MCF 10A (cell line): ENCODE results near the gene ZNF593OS. TPM values are rescaled to one million over a fixed set of nuclear protein-coding genes. Genes with fewer than 3 reads are reported as not detected.

Experiments used
- BruUV-seq: library from RNA; stranded (reverse); fragments of 400-500 nt; replicated peaks from 2 replicates; lab custom pipeline; 2021; lab: Mats Ljungman, UMichigan
- CTCF ChIA-PET: fragments of 300-600 bp; sonication (Branson Sonifier 250); formaldehyde crosslinking; extraction: SDS; loops from one replicate; lab custom pipeline; 2021; ENCODE audit warnings: antibody characterized with exemption, inconsistent platforms; lab: Yijun Ruan, JAX
- POLR2A ChIA-PET: fragments of 300-600, 350-650 bp; sonication (Branson Sonifier 250); formaldehyde crosslinking; extraction: SDS; loops from one replicate; lab custom pipeline; 2020; ENCODE audit warnings: antibody characterized with exemption, inconsistent platforms; lab: Yijun Ruan, JAX
- DNase-seq: peaks from one replicate; pipeline ENCODE4 v3.0.0-alpha.2; 2018; ENCODE audit not compliant: unreplicated experiment
- H3K27ac Mint-ChIP-seq: one replicate; pipeline ENCODE4 v1.8.0; 2022; ENCODE audit warnings: mild to moderate bottlenecking, low read depth, mixed read lengths; ENCODE audit not compliant: unreplicated experiment
- H3K27me3 Mint-ChIP-seq: one replicate; pipeline ENCODE4 v1.8.0; 2022; ENCODE audit warnings: mixed read lengths; ENCODE audit not compliant: insufficient read depth, unreplicated experiment
- H3K36me3 Mint-ChIP-seq: one replicate; pipeline ENCODE4 v1.8.0; 2022; ENCODE audit warnings: mild to moderate bottlenecking, moderate library complexity, mixed read lengths; ENCODE audit not compliant: insufficient read depth, unreplicated experiment
- H3K4me1 Mint-ChIP-seq: one replicate; pipeline ENCODE4 v1.8.0; 2022; ENCODE audit warnings: mixed read lengths; ENCODE audit not compliant: insufficient read depth, unreplicated experiment
- H3K4me3 Mint-ChIP-seq: one replicate; pipeline ENCODE4 v1.8.0; 2022; ENCODE audit warnings: mild to moderate bottlenecking, moderate library complexity, mixed read lengths; ENCODE audit not compliant: unreplicated experiment
- H3K9me3 Mint-ChIP-seq: one replicate; pipeline ENCODE4 v1.8.0; 2022; ENCODE audit warnings: mixed read lengths; ENCODE audit not compliant: unreplicated experiment
- intact Hi-C: fragments of 100-400 bp; cut with micrococcal nuclease; formaldehyde crosslinking; loops from 2 replicates; pipeline ENCODE4 v1.14.1; 2022
- total RNA-seq: library from RNA; stranded (reverse); gene quantifications from 2 replicates; pipeline ENCODE4 v1.2.3, GENCODE V29; 2022
- TF ChIP-seq, protein P1 (sequence below): fragments of 200-600 bp; IDR thresholded peaks from one replicate; pipeline ENCODE4 v1.8.0; 2022; ENCODE audit warnings: antibody characterized with exemption, mild to moderate bottlenecking; ENCODE audit not compliant: unreplicated experiment

ZNF593OS gene
- total RNA-seq, 1 experiment from 2014 or later, result not detected

- Mint-ChIP-seq H3K36me3 (peaks cover 50% of the 10 kb centered on the region), H3K9me3 (no peaks in the 10 kb centered on the region), H3K4me1 (no peaks in the 10 kb centered on the region), H3K27me3 (peaks cover 8% of the 10 kb centered on the region), H3K4me3 (no peak overlapping the region), H3K27ac (peak overlapping the region; percentile 63)
- ChIA-PET POLR2A (no interaction called here), CTCF (interaction anchor here (0.9 kb wide), 1 partner anchor 201 kb away, joined by 3 read pairs; no protein-coding TSS in a partner anchor)
- intact Hi-C loops, result no loop called here
- no peak for DNase-seq
- BruUV-seq, result no TSS peak
- TF ChIP-seq, protein P1, sequence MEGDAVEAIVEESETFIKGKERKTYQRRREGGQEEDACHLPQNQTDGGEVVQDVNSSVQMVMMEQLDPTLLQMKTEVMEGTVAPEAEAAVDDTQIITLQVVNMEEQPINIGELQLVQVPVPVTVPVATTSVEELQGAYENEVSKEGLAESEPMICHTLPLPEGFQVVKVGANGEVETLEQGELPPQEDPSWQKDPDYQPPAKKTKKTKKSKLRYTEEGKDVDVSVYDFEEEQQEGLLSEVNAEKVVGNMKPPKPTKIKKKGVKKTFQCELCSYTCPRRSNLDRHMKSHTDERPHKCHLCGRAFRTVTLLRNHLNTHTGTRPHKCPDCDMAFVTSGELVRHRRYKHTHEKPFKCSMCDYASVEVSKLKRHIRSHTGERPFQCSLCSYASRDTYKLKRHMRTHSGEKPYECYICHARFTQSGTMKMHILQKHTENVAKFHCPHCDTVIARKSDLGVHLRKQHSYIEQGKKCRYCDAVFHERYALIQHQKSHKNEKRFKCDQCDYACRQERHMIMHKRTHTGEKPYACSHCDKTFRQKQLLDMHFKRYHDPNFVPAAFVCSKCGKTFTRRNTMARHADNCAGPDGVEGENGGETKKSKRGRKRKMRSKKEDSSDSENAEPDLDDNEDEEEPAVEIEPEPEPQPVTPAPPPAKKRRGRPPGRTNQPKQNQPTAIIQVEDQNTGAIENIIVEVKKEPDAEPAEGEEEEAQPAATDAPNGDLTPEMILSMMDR, result no peak
Measured at GRCh38 chr1:26189751-26190275, 18.2 kb upstream of the ZNF593OS start.

GRCh38 chr1:26189331-26189730 is 17.7 kb upstream of the ZNF593OS start:
- DNase-seq, result no peak
- H3K4me1 Mint-ChIP-seq, result no peaks in the 10 kb centered on the region
- ChIA-PET POLR2A (no interaction called here), CTCF (interaction anchor here (0.5 to 1.1 kb wide), 2 partner anchors 15 to 202 kb away, joined by 3 read pairs; no protein-coding TSS in a partner anchor)
- peaks cover 53% of the 10 kb centered on the region for H3K36me3 Mint-ChIP-seq
- intact Hi-C loops, result no loop called here
- BruUV-seq, result TSS peak; percentile 47
- TF ChIP-seq, protein P1, result no peak
- H3K9me3 Mint-ChIP-seq, result no peaks in the 10 kb centered on the region
- H3K27ac Mint-ChIP-seq, result peak overlapping the region; percentile 63
- peaks cover 8% of the 10 kb centered on the region for H3K27me3 Mint-ChIP-seq
- H3K4me3 Mint-ChIP-seq, result no peak overlapping the region

- TF ChIP-seq, protein P1, result no peak
- no peak overlapping the region for H3K27ac Mint-ChIP-seq
- DNase-seq, result no peak
- H3K4me1 Mint-ChIP-seq, result no peaks in the 10 kb centered on the region
- intact Hi-C loops, result no loop called here
- peaks cover 62% of the 10 kb centered on the region for H3K36me3 Mint-ChIP-seq
- no TSS peak for BruUV-seq
- H3K4me3 Mint-ChIP-seq, result no peak overlapping the region
- no peaks in the 10 kb centered on the region for H3K9me3 Mint-ChIP-seq
- ChIA-PET POLR2A (no interaction called here), CTCF (interaction anchor here (1.1 kb wide), 1 partner anchor 16 kb away, joined by 3 read pairs; no protein-coding TSS in a partner anchor)
- no peaks in the 10 kb centered on the region for H3K27me3 Mint-ChIP-seq
Measured at GRCh38 chr1:26188477-26188876, 16.8 kb upstream of the ZNF593OS start.

DNA sequence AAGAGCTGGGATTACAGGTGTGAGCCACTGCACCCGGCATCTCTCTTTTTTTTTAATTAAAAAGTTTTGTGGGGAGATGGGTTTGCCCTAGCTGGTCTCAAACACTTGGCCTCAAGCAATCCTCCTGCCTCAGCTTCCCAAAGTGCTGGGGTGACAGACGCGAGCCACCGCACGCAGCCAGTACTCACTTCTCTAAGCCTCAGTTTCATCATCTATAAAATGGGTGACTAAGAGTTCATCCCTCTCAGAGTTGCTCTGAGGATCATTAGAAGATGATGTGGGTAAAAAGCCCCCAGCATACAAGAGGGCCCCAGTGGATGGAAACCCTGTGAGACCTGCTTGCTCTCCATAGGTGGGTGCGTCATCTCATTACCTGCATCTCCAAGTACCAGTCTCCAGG is 16.2 kb upstream of the ZNF593OS start:
- TF ChIP-seq, protein P1, result no peak
- BruUV-seq, result no TSS peak
- Mint-ChIP-seq H3K27me3 (no peaks in the 10 kb centered on the region), H3K4me1 (no peaks in the 10 kb centered on the region), H3K9me3 (no peaks in the 10 kb centered on the region), H3K4me3 (no peak overlapping the region), H3K27ac (no peak overlapping the region), H3K36me3 (peaks cover 68% of the 10 kb centered on the region)
- intact Hi-C loops, result no loop called here
- POLR2A ChIA-PET, result interaction anchor here (0.7 kb wide), 1 partner anchor 185 kb away, joined by 3 read pairs; no protein-coding TSS in a partner anchor
- DNase-seq, result no peak
- CTCF ChIA-PET, result interaction anchor here (0.6 kb wide), 1 partner anchor 18 kb away, joined by 3 read pairs; no protein-coding TSS in a partner anchor
